K562 (cell line): ENCODE results near the gene ZNF264. TPM values are rescaled to one million over a fixed set of nuclear protein-coding genes. Genes with fewer than 3 reads are reported as not detected.
A peak's percentile ranks its signal among the peaks of the same experiment; 100 is the strongest.

Source experiments
- BRCA1 ChIP-seq, 2 experiments: fragments of 450-650 bp in 1 of 2; sonication (generic) in 1 of 2; formaldehyde crosslinking in 1 of 2; IDR thresholded peaks; 2 replicates each; pipeline versions ENCODE4 v1.5.0 to v1.6.1; 2017 to 2020; ENCODE audit warnings: mild to moderate bottlenecking in 1 of 2, missing genetic modification reagents in 1 of 2
- CREB3 ChIP-seq: fragments of 450-650 bp; conservative IDR thresholded peaks from 2 replicates; pipeline ENCODE4 v1.6.1; 2016; ENCODE audit warnings: missing genetic modification characterization, low read depth, mild to moderate bottlenecking, missing compliant biosample characterization, moderate library complexity
- CREB3L1 ChIP-seq: fragments of 450-650 bp; IDR thresholded peaks from 2 replicates; pipeline ENCODE4 v1.6.1; 2014; ENCODE audit warnings: low read depth, mild to moderate bottlenecking, moderate library complexity, borderline replicate concordance
- DIDO1 ChIP-seq: fragments of 450-650 bp; IDR thresholded peaks from 2 replicates; pipeline ENCODE4 v1.6.1; 2016; ENCODE audit warnings: low read depth, missing biosample characterization, missing genetic modification characterization
- E2F3 ChIP-seq: fragments of 250-450 bp; sonication (Bioruptor Pico); IDR thresholded peaks from 2 replicates; pipeline ENCODE4 v1.4.0; 2020; ENCODE audit warnings: mild to moderate bottlenecking
- ESRRB ChIP-seq: fragments of 250-450 bp; sonication (Bioruptor Pico); IDR thresholded peaks from 2 replicates; pipeline ENCODE4 v1.5.0; 2020; ENCODE audit warnings: mild to moderate bottlenecking, moderate library complexity, borderline replicate concordance
- HDAC2 ChIP-seq: fragments of 450-650 bp; IDR thresholded peaks from 2 replicates; pipeline ENCODE4 v1.6.1; 2016; ENCODE audit warnings: mild to moderate bottlenecking
- HNRNPUL1 ChIP-seq: fragments of 200-400 bp; formaldehyde crosslinking; IDR thresholded peaks from 2 replicates; pipeline ENCODE4 v1.6.1; 2017; ENCODE audit warnings: low read length
- MAFF ChIP-seq: IDR thresholded peaks from 2 replicates; pipeline ENCODE4 v1.6.1; 2012; ENCODE audit warnings: low read length, improper control_type of control experiment
- MNT ChIP-seq, 2 experiments: fragments of 450-650 bp; conservative IDR thresholded peaks; 2 replicates each; pipeline ENCODE4 v1.6.1; 2017; ENCODE audit warnings: mild to moderate bottlenecking in 2 of 2, moderate library complexity in 2 of 2
- NKRF ChIP-seq: fragments of 450-650 bp; IDR thresholded peaks from 2 replicates; pipeline ENCODE4 v1.6.1; 2016; ENCODE audit warnings: borderline replicate concordance
- RBBP5 ChIP-seq: fragments of 200-600 bp; sonication (generic); IDR thresholded peaks from 2 replicates; pipeline ENCODE4 v1.6.1; 2012; ENCODE audit warnings: borderline replicate concordance, mild to moderate bottlenecking, low read length, control low read depth, inconsistent platforms; ENCODE audit not compliant: insufficient read depth, poor library complexity, severe bottlenecking
- RBM22 ChIP-seq: fragments of 200-400 bp; formaldehyde crosslinking; IDR thresholded peaks from 2 replicates; pipeline ENCODE4 v1.6.1; 2018; ENCODE audit warnings: low read length, low read depth; ENCODE audit not compliant: poor library complexity, severe bottlenecking
- SAFB2 ChIP-seq: fragments of 200-400 bp; formaldehyde crosslinking; IDR thresholded peaks from 2 replicates; pipeline ENCODE4 v1.6.1; 2018; ENCODE audit warnings: borderline replicate concordance, low read length, low read depth, moderate library complexity; ENCODE audit not compliant: severe bottlenecking
- TOE1 ChIP-seq, 2 experiments: fragments of 450-650 bp in 1 of 2; sonication (generic) in 1 of 2; formaldehyde crosslinking in 1 of 2; IDR thresholded peaks; 2 replicates each; pipeline versions ENCODE4 v1.7.1 to v1.8.0; 2016 to 2022; ENCODE audit warnings: borderline replicate concordance in 2 of 2, mild to moderate bottlenecking in 2 of 2, antibody characterized with exemption in 1 of 2, inconsistent platforms in 1 of 2, low read depth in 1 of 2, missing genetic modification reagents in 1 of 2, moderate library complexity in 1 of 2
- ZNF384 ChIP-seq: IDR thresholded peaks from 2 replicates; pipeline ENCODE4 v1.6.1; 2012; ENCODE audit warnings: low read depth, low read length, improper control_type of control experiment
- ZNF583 ChIP-seq: fragments of 250-450 bp; sonication (Bioruptor Pico); IDR thresholded peaks from 2 replicates; pipeline ENCODE4 v1.4.0; 2020
- ZNF584 ChIP-seq: fragments of 200-800 bp; sonication (Bioruptor generic); IDR thresholded peaks from 2 replicates; pipeline ENCODE4 v1.6.1; 2016; ENCODE audit warnings: low read depth, mild to moderate bottlenecking, missing genetic modification characterization, missing compliant biosample characterization
- ZNF76 ChIP-seq: fragments of 250-450 bp; sonication (Bioruptor Pico); IDR thresholded peaks from 2 replicates; pipeline ENCODE4 v1.4.0; 2020; ENCODE audit warnings: mild to moderate bottlenecking, moderate library complexity, borderline replicate concordance
- ZNF766 ChIP-seq: fragments of 200-800 bp; sonication (Bioruptor generic); conservative IDR thresholded peaks from 2 replicates; pipeline ENCODE4 v1.6.1; 2016; ENCODE audit warnings: missing genetic modification characterization, missing compliant biosample characterization
- polyA plus RNA-seq, 8 experiments: library from polyadenylated mRNA; depleted of rRNA in 4 of 8; stranded (reverse) in 5 of 8; unstranded in 3 of 8; fragments of >200 nt; fragmentation: Nextera tagmentation in 2 of 8; fragmentation: Illumina TruSeq in 1 of 8; extraction: Ambion mirVana in 2 of 8; extraction: Trizol in 1 of 8; gene quantifications; 2 replicates each; pipeline versions ENCODE4 v1.2.1 to v1.2.3, GENCODE V29; 2011 to 2014; ENCODE audit warnings: inconsistent platforms in 1 of 8, missing spikeins in 1 of 8
- total RNA-seq, 7 experiments: library from RNA; depleted of rRNA in 6 of 7; stranded (reverse); fragments of >200 nt in 6 of 7; fragmentation: Illumina TruSeq in 2 of 7; extraction: Trizol in 2 of 7; gene quantifications; 2 replicates each; pipeline versions ENCODE4 v1.2.1 to v1.2.3, GENCODE V29; 2011 to 2021; ENCODE audit warnings: low replicate concordance in 1 of 7

Gene ZNF264
- total and polyA plus RNA-seq, 9 of the 15 experiments (the other 6 are each of a cell fraction or from before 2014, with no cell fraction given) = 0.08 to 7.9 (median 1.3) TPM

- TF ChIP-seq ZNF76 = no peak
- no peak for TF ChIP-seq HNRNPUL1
- TF ChIP-seq ZNF584 = no peak
- peak; percentile 84 for TF ChIP-seq DIDO1 (tag)
- TF ChIP-seq ZNF766 = no peak
- TF ChIP-seq ESRRB = no peak
- no peak for TF ChIP-seq HDAC2
- TF ChIP-seq E2F3 (CRISPR knock-in tag) = no peak
- no peak for TF ChIP-seq RBM22
- no peak for TF ChIP-seq BRCA1 (IDR thresholded peaks at IDR 0.05)
- no peak for TF ChIP-seq BRCA1 (CRISPR knock-in tag; IDR thresholded peaks at IDR 0.05)
- peak; percentile 70; the same call in 1 of the 2 replicates for TF ChIP-seq NKRF
- peak; percentile 61; the same call in 1 of the 2 replicates for TF ChIP-seq CREB3 (tag)
- no peak for TF ChIP-seq MAFF
- TF ChIP-seq SAFB2 = no peak
- no peak for TF ChIP-seq RBBP5
- no peak for TF ChIP-seq ZNF583
- no peak for TF ChIP-seq ZNF384
- peak; percentile 36; the same call in 1 of the 2 replicates for TF ChIP-seq TOE1 (IDR thresholded peaks at IDR 0.05; ENCODE audit: borderline replicate concordance)
- TF ChIP-seq TOE1 (CRISPR knock-in tag; IDR thresholded peaks at IDR 0.05; ENCODE audit: borderline replicate concordance, low read depth) = no peak
- TF ChIP-seq MNT (conservative IDR thresholded peaks at IDR 0.05) = peak; percentile 89 to 96
- peak; percentile 98 for TF ChIP-seq CREB3L1
Observed at GRCh38 chr19:57240311-57241090, 49.2 kb downstream of the ZNF264 start, which contains the start of gene ZNF805 (continued).
